GM12878 (cell line): ENCODE data around the gene SMIM38. TPM values are rescaled to one million over a fixed set of nuclear protein-coding genes. Genes with fewer than 3 reads are reported as not detected.

Source experiments
- ATAC-seq: fragments of 200-7000 bp; cut with Tn5 transposase; 3 replicates; pipeline ENCODE4 v1.9.1; 2020; ENCODE audit warnings: mild to moderate bottlenecking, moderate library complexity
- BruUV-seq: library from RNA; stranded (reverse); fragments of 400-500 nt; replicated peaks from 2 replicates; lab custom pipeline; 2021; lab: Mats Ljungman, UMichigan
- CTCF ChIA-PET: fragments of 300-600 bp; sonication (Branson Sonifier 250); formaldehyde crosslinking; extraction: SDS; loops from one replicate; lab custom pipeline; 2021; ENCODE audit warnings: inconsistent platforms; lab: Yijun Ruan, JAX
- POLR2A ChIA-PET: fragments of 350-600 bp; formaldehyde crosslinking; extraction: SDS; loops from one replicate; lab custom pipeline; 2021; ENCODE audit warnings: inconsistent platforms; lab: Charles Lee
- RAD21 ChIA-PET: fragments of 300-600 bp; sonication (Branson Sonifier 250); formaldehyde crosslinking; loops from one replicate; lab custom pipeline; 2023; ENCODE audit warnings: antibody characterized with exemption; ENCODE audit not compliant: unreplicated experiment; lab: Charles Lee
- SMC1A ChIA-PET: fragments of 300-600 bp; sonication (Branson Sonifier 250); formaldehyde crosslinking; loops from one replicate; lab custom pipeline; 2023; ENCODE audit not compliant: unreplicated experiment, uncharacterized antibody; lab: Charles Lee
- DNase-seq: peaks from one replicate; pipeline ENCODE4 v3.0.0-alpha.2; 2011; ENCODE audit warnings: low read depth, low spot score
- FAIRE-seq: peaks from 3 replicates; lab custom pipeline; 2011; peaks lifted over from hg19 to GRCh38; lab: Jason Lieb, UNC
- H2AFZ ChIP-seq: 2 replicates; pipeline ENCODE4 v1.6.0; 2011; ENCODE audit warnings: low read depth, low read length, control low read depth; ENCODE audit not compliant: control insufficient read depth
- H3K27ac ChIP-seq: 2 replicates; pipeline ENCODE4 v1.5.1; 2011; ENCODE audit warnings: control low read depth; ENCODE audit not compliant: control insufficient read depth, insufficient read depth
- H3K27me3 ChIP-seq, 2 experiments: replicated peaks in 1 of 2; 2 replicates each; pipeline versions ENCODE4 v1.6.0 to v1.6.1; 2011; ENCODE audit warnings: low read length in 1 of 2; ENCODE audit not compliant: control insufficient read depth in 2 of 2, insufficient read depth in 2 of 2
- H3K36me3 ChIP-seq, 2 experiments: 2 replicates each; pipeline ENCODE4 v1.5.1; 2011; ENCODE audit warnings: low read length in 1 of 2; ENCODE audit not compliant: control insufficient read depth in 2 of 2, insufficient read depth in 2 of 2
- H3K4me1 ChIP-seq: 2 replicates; pipeline ENCODE4 v1.6.1; 2011; ENCODE audit warnings: mild to moderate bottlenecking, low read length, moderate library complexity, mixed read lengths; ENCODE audit not compliant: control insufficient read depth, insufficient read depth
- H3K4me2 ChIP-seq: 2 replicates; pipeline ENCODE4 v1.6.0; 2011; ENCODE audit warnings: control low read depth; ENCODE audit not compliant: control insufficient read depth, insufficient read depth
- H3K4me3 ChIP-seq: fragments of 200-600 bp; sonication (generic); 2 replicates; pipeline ENCODE4 v1.5.1; 2016
- H3K79me2 ChIP-seq: 2 replicates; pipeline ENCODE4 v1.6.0; 2011; ENCODE audit warnings: low read length; ENCODE audit not compliant: control insufficient read depth, insufficient read depth
- H3K9ac ChIP-seq: 2 replicates; pipeline ENCODE4 v1.8.0; 2011; ENCODE audit warnings: low read length, control low read depth, mixed read lengths; ENCODE audit not compliant: control insufficient read depth, insufficient read depth
- H3K9me3 ChIP-seq: replicated peaks from 3 replicates; pipeline ENCODE4 v1.5.1; 2011; ENCODE audit warnings: mild to moderate bottlenecking, low read length; ENCODE audit not compliant: control insufficient read depth, insufficient read depth
- H4K20me1 ChIP-seq: 2 replicates; pipeline ENCODE4 v1.6.0; 2011; ENCODE audit not compliant: control insufficient read depth, insufficient read depth
- BCL11A ChIP-seq: IDR thresholded peaks from 2 replicates; pipeline ENCODE4 v1.6.1; 2011; ENCODE audit warnings: low read depth, low read length
- BMI1 ChIP-seq: fragments of 450-650 bp; IDR thresholded peaks from 2 replicates; pipeline ENCODE4 v1.6.1; 2016; ENCODE audit warnings: mild to moderate bottlenecking, moderate library complexity, borderline replicate concordance
- HDAC2 ChIP-seq: fragments of 200-600 bp; sonication (generic); IDR thresholded peaks from 2 replicates; pipeline ENCODE4 v1.6.1; 2017
- JUNB ChIP-seq: IDR thresholded peaks from 2 replicates; pipeline ENCODE4 v1.6.1; 2016; ENCODE audit warnings: antibody characterized with exemption, mild to moderate bottlenecking
- KDM1A ChIP-seq: fragments of 200-600 bp; sonication (generic); IDR thresholded peaks from 2 replicates; pipeline ENCODE4 v1.6.1; 2016; ENCODE audit warnings: borderline replicate concordance
- POLR2AphosphoS2 ChIP-seq: IDR thresholded peaks from 2 replicates; pipeline ENCODE4 v1.6.1; 2011; ENCODE audit warnings: low read depth, mild to moderate bottlenecking, low read length, improper control_type of control experiment, moderate library complexity
- TBL1XR1 ChIP-seq: IDR thresholded peaks from 2 replicates; pipeline ENCODE4 v1.6.1; 2012; ENCODE audit warnings: low read depth, low read length, improper control_type of control experiment
- TCF3 ChIP-seq: IDR thresholded peaks from 2 replicates; pipeline ENCODE4 v1.6.1; 2012; ENCODE audit warnings: low read depth, mild to moderate bottlenecking, low read length, borderline replicate concordance; ENCODE audit not compliant: insufficient read depth
- ZNF622 ChIP-seq: fragments of 450-650 bp; IDR thresholded peaks from 2 replicates; pipeline ENCODE4 v1.6.1; 2017; ENCODE audit warnings: mild to moderate bottlenecking, inconsistent platforms
- WGBS: methylation state at CpG from one replicate; pipeline ENCODE4 v1.1.6; 2016; ENCODE audit warnings: low lambda C conversion rate; ENCODE audit not compliant: insufficient replicate concordance, insufficient coverage; ENCODE audit errors: missing lambda C conversion rate; 5-methylcytosine and 5-hydroxymethylcytosine counted together
- in situ Hi-C: fragments of 300-500 bp; cut with MboI; formaldehyde crosslinking; loops from 9 replicates; pipeline ENCODE4 v1.14.3; 2018; ENCODE audit warnings: mixed read lengths
- intact Hi-C: fragments of 100-400 bp; cut with micrococcal nuclease; formaldehyde crosslinking; loops from one replicate; pipeline ENCODE4 v1.14.2; 2022; ENCODE audit not compliant: unreplicated experiment
- polyA plus RNA-seq, 11 experiments: library from polyadenylated mRNA; depleted of rRNA in 4 of 11; unstranded in 6 of 11; stranded (reverse) in 5 of 11; fragments of >200 nt; fragmentation: Nextera tagmentation in 4 of 11; fragmentation: Illumina TruSeq in 1 of 11; extraction: Ambion mirVana in 4 of 11; extraction: Trizol in 1 of 11; gene quantifications; 1 replicate in 1 of 11; 2 replicates in 10 of 11; pipeline versions ENCODE4 v1.2.1 to v1.2.3, GENCODE V29; 2011 to 2016; ENCODE audit warnings: inconsistent platforms in 2 of 11, missing spikeins in 2 of 11, low read depth in 1 of 11
- total RNA-seq, 4 experiments: library from RNA; depleted of rRNA in 3 of 4; stranded (reverse); fragments of >200 nt in 3 of 4; fragmentation: Illumina TruSeq in 1 of 4; extraction: Trizol in 1 of 4; gene quantifications; 2 replicates each; pipeline versions ENCODE4 v1.2.1 to v1.2.3, GENCODE V29; 2013 to 2021
- TF ChIP-seq, protein P1 (sequence below): fragments of 450-650 bp; IDR thresholded peaks from 2 replicates; pipeline ENCODE4 v1.6.1; 2018; ENCODE audit warnings: mild to moderate bottlenecking, low read depth, moderate library complexity; ENCODE audit not compliant: partially characterized antibody
- TF ChIP-seq, protein P2 (sequence below): fragments of 450-650 bp; IDR thresholded peaks from 2 replicates; pipeline ENCODE4 v1.6.1; 2016; ENCODE audit warnings: mild to moderate bottlenecking
- TF ChIP-seq, protein P3 (sequence below): fragments of 450-650 bp; formaldehyde crosslinking; IDR thresholded peaks from 2 replicates; pipeline ENCODE4 v1.4.0; 2020; ENCODE audit warnings: mild to moderate bottlenecking, moderate library complexity
- TF ChIP-seq, protein P4 (sequence below): fragments of 450-650 bp; IDR thresholded peaks from 2 replicates; pipeline ENCODE4 v1.6.1; 2017; ENCODE audit warnings: mild to moderate bottlenecking, low read depth, inconsistent platforms; ENCODE audit not compliant: poor library complexity, severe bottlenecking

SMIM38 gene
- total and polyA plus RNA-seq, 10 of the 15 experiments (the other 5 are each of a cell fraction or from before 2014, with no cell fraction given) = 0.15 to 5.0 (median 2.1) TPM; not detected in 1

DNA sequence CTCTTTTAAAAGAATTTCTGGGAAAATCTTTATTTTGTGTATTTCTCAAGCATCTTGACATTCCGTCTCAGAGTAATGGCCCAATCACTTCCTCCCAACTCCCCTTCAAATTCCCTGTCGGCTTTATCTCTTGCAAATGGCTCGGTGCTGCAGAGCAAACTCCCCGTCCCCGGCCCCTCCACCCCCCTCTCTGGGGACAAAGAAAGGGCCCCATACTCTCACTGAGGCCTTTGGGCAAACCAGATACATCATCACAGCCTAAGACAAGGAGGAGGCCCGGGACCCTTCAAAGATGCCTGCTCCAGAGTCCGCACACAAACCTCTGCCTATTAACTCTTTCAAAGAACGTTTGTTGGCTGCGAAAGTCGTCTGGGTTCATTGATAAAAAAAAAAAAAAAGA, 3.9 kb upstream of the SMIM38 start:
- FAIRE-seq (no peak), DNase-seq (no peak)
- RAD21 ChIA-PET = no interaction called here

More for the DNA sequence above, 3.9 kb upstream of the SMIM38 start:
- ChIA-PET CTCF (interaction anchor here (0.6 kb wide), 1 partner anchor 308 kb away, joined by 3 read pairs; no protein-coding TSS in a partner anchor), SMC1A (no interaction called here), POLR2A (no interaction called here)
- Histone ChIP-seq H3K36me3 (no peaks in the 10 kb centered on the region), H3K9me3 (peaks cover 9% of the 10 kb centered on the region; the same call in 2 of the 3 replicates), H3K4me2 (no peak overlapping the region), H2AFZ (no peak overlapping the region), H3K27me3 (no peaks in the 10 kb centered on the region), H4K20me1 (no peaks in the 10 kb centered on the region), H3K4me1 (peaks cover 30% of the 10 kb centered on the region), H3K27ac (no peak overlapping the region), H3K4me3 (no peak overlapping the region), H3K9ac (no peak overlapping the region), H3K79me2 (peaks cover 5% of the 10 kb centered on the region)
- BruUV-seq = no TSS peak
- in situ Hi-C loops = no loop called here
- intact Hi-C loops = no loop called here
- no peak for ATAC-seq
- WGBS = 79% methylated on average over 8 of the region's 10 CpGs
- TF ChIP-seq POLR2AphosphoS2 (no peak), HDAC2 (no peak), KDM1A (no peak), BMI1 (no peak), BCL11A (no peak), JUNB (no peak), TCF3 (no peak), ZNF622 (no peak), TBL1XR1 (no peak)
- TF ChIP-seq, protein P1, sequence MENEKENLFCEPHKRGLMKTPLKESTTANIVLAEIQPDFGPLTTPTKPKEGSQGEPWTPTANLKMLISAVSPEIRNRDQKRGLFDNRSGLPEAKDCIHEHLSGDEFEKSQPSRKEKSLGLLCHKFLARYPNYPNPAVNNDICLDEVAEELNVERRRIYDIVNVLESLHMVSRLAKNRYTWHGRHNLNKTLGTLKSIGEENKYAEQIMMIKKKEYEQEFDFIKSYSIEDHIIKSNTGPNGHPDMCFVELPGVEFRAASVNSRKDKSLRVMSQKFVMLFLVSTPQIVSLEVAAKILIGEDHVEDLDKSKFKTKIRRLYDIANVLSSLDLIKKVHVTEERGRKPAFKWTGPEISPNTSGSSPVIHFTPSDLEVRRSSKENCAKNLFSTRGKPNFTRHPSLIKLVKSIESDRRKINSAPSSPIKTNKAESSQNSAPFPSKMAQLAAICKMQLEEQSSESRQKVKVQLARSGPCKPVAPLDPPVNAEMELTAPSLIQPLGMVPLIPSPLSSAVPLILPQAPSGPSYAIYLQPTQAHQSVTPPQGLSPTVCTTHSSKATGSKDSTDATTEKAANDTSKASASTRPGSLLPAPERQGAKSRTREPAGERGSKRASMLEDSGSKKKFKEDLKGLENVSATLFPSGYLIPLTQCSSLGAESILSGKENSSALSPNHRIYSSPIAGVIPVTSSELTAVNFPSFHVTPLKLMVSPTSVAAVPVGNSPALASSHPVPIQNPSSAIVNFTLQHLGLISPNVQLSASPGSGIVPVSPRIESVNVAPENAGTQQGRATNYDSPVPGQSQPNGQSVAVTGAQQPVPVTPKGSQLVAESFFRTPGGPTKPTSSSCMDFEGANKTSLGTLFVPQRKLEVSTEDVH = no peak
- TF ChIP-seq, protein P2, sequence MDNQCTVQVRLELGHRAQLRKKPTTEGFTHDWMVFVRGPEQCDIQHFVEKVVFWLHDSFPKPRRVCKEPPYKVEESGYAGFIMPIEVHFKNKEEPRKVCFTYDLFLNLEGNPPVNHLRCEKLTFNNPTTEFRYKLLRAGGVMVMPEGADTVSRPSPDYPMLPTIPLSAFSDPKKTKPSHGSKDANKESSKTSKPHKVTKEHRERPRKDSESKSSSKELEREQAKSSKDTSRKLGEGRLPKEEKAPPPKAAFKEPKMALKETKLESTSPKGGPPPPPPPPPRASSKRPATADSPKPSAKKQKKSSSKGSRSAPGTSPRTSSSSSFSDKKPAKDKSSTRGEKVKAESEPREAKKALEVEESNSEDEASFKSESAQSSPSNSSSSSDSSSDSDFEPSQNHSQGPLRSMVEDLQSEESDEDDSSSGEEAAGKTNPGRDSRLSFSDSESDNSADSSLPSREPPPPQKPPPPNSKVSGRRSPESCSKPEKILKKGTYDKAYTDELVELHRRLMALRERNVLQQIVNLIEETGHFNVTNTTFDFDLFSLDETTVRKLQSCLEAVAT = no peak
- TF ChIP-seq, protein P3, sequence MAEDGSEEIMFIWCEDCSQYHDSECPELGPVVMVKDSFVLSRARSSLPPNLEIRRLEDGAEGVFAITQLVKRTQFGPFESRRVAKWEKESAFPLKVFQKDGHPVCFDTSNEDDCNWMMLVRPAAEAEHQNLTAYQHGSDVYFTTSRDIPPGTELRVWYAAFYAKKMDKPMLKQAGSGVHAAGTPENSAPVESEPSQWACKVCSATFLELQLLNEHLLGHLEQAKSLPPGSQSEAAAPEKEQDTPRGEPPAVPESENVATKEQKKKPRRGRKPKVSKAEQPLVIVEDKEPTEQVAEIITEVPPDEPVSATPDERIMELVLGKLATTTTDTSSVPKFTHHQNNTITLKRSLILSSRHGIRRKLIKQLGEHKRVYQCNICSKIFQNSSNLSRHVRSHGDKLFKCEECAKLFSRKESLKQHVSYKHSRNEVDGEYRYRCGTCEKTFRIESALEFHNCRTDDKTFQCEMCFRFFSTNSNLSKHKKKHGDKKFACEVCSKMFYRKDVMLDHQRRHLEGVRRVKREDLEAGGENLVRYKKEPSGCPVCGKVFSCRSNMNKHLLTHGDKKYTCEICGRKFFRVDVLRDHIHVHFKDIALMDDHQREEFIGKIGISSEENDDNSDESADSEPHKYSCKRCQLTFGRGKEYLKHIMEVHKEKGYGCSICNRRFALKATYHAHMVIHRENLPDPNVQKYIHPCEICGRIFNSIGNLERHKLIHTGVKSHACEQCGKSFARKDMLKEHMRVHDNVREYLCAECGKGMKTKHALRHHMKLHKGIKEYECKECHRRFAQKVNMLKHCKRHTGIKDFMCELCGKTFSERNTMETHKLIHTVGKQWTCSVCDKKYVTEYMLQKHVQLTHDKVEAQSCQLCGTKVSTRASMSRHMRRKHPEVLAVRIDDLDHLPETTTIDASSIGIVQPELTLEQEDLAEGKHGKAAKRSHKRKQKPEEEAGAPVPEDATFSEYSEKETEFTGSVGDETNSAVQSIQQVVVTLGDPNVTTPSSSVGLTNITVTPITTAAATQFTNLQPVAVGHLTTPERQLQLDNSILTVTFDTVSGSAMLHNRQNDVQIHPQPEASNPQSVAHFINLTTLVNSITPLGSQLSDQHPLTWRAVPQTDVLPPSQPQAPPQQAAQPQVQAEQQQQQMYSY (CRISPR knock-in tag) = no peak
- TF ChIP-seq, protein P4, sequence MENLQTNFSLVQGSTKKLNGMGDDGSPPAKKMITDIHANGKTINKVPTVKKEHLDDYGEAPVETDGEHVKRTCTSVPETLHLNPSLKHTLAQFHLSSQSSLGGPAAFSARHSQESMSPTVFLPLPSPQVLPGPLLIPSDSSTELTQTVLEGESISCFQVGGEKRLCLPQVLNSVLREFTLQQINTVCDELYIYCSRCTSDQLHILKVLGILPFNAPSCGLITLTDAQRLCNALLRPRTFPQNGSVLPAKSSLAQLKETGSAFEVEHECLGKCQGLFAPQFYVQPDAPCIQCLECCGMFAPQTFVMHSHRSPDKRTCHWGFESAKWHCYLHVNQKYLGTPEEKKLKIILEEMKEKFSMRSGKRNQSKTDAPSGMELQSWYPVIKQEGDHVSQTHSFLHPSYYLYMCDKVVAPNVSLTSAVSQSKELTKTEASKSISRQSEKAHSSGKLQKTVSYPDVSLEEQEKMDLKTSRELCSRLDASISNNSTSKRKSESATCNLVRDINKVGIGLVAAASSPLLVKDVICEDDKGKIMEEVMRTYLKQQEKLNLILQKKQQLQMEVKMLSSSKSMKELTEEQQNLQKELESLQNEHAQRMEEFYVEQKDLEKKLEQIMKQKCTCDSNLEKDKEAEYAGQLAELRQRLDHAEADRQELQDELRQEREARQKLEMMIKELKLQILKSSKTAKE = no peak
